H9 (cell line): Measurements from ENCODE around the gene TBX1. TPM values are rescaled to one million over a fixed set of nuclear protein-coding genes. Genes with fewer than 3 reads are reported as not detected.
"Not testable (repeated sequence)": the region's sequence is repeated elsewhere in the genome, so short reads cannot be mapped to it uniquely, and the experiment has no call there.

Experiments used
- DNase-seq: peaks from one replicate; pipeline ENCODE4 v3.0.0-alpha.2; 2017
- H2AFZ ChIP-seq: one replicate; pipeline ENCODE4 v1.6.1; 2013; ENCODE audit warnings: mild to moderate bottlenecking, low read length, control low read depth, moderate library complexity
- H2AK5ac ChIP-seq: 2 replicates; pipeline ENCODE4 v1.6.1; 2013; ENCODE audit warnings: low read length, control low read depth, mixed read lengths; ENCODE audit not compliant: insufficient read length
- H2BK120ac ChIP-seq: one replicate; pipeline ENCODE4 v1.6.1; 2013; ENCODE audit warnings: low read depth, mild to moderate bottlenecking, low read length, control low read depth, inconsistent platforms; ENCODE audit not compliant: poor library complexity, severe bottlenecking
- H2BK12ac ChIP-seq: 2 replicates; pipeline ENCODE4 v1.6.1; 2013; ENCODE audit warnings: low read length, control low read depth, mixed read lengths, low read depth; ENCODE audit not compliant: insufficient read length
- H2BK15ac ChIP-seq: 2 replicates; pipeline ENCODE4 v1.6.1; 2013; ENCODE audit warnings: low read depth, low read length, control low read depth
- H2BK20ac ChIP-seq: one replicate; pipeline ENCODE4 v1.6.1; 2013; ENCODE audit warnings: low read depth, mild to moderate bottlenecking, low read length, control low read depth, inconsistent platforms; ENCODE audit not compliant: poor library complexity, severe bottlenecking
- H2BK5ac ChIP-seq: 2 replicates; pipeline ENCODE4 v1.6.1; 2013; ENCODE audit warnings: low read length, control low read depth, mixed read lengths; ENCODE audit not compliant: insufficient read length
- H3K14ac ChIP-seq: 2 replicates; pipeline ENCODE4 v1.6.1; 2013; ENCODE audit warnings: low read length, control low read depth; ENCODE audit not compliant: insufficient read depth
- H3K18ac ChIP-seq: 2 replicates; pipeline ENCODE4 v1.6.1; 2013; ENCODE audit warnings: low read depth, mild to moderate bottlenecking, mixed read lengths, low read length, control low read depth; ENCODE audit not compliant: insufficient read length
- H3K23ac ChIP-seq: 2 replicates; pipeline ENCODE4 v1.6.1; 2013; ENCODE audit warnings: low read length, control low read depth, mixed read lengths, low read depth; ENCODE audit not compliant: insufficient read length
- H3K23me2 ChIP-seq: 2 replicates; pipeline ENCODE4 v1.6.1; 2013; ENCODE audit warnings: low read depth, mild to moderate bottlenecking, mixed read lengths, low read length, control low read depth; ENCODE audit not compliant: insufficient read length, poor library complexity, severe bottlenecking
- H3K27ac ChIP-seq: 2 replicates; pipeline ENCODE4 v1.5.1; 2013; ENCODE audit warnings: low read length, control low read depth, mixed read lengths, low read depth; ENCODE audit not compliant: insufficient read length
- H3K27me3 ChIP-seq: 2 replicates; pipeline ENCODE4 v1.6.1; 2013; ENCODE audit warnings: low read length, control low read depth, inconsistent platforms; ENCODE audit not compliant: insufficient read depth
- H3K4ac ChIP-seq: 2 replicates; pipeline ENCODE4 v1.6.1; 2013; ENCODE audit warnings: low read depth, mild to moderate bottlenecking, control low read depth, inconsistent platforms, low read length, moderate library complexity
- H3K4me1 ChIP-seq: 2 replicates; pipeline ENCODE4 v1.6.1; 2013; ENCODE audit warnings: low read length, control low read depth, inconsistent platforms; ENCODE audit not compliant: insufficient read depth
- H3K4me2 ChIP-seq: 2 replicates; pipeline ENCODE4 v1.6.1; 2013; ENCODE audit warnings: low read length, control low read depth, mixed read lengths; ENCODE audit not compliant: insufficient read length, insufficient read depth
- H3K56ac ChIP-seq: 2 replicates; pipeline ENCODE4 v1.6.1; 2013; ENCODE audit warnings: low read depth, mild to moderate bottlenecking, mixed read lengths, low read length, control low read depth; ENCODE audit not compliant: insufficient read length
- H3K79me1 ChIP-seq: 2 replicates; pipeline ENCODE4 v1.6.1; 2013; ENCODE audit warnings: low read depth, mild to moderate bottlenecking, moderate library complexity, low read length, control low read depth, inconsistent platforms; ENCODE audit not compliant: insufficient read depth, poor library complexity, severe bottlenecking
- H3K79me2 ChIP-seq: 2 replicates; pipeline ENCODE4 v1.6.1; 2013; ENCODE audit warnings: low read length, control low read depth, inconsistent platforms; ENCODE audit not compliant: insufficient read depth
- H3K9ac ChIP-seq: 2 replicates; pipeline ENCODE4 v1.6.1; 2013; ENCODE audit warnings: low read length, control low read depth, mixed read lengths; ENCODE audit not compliant: insufficient read length; ENCODE audit errors: extremely low read depth
- H3K9me3 ChIP-seq: one replicate; pipeline ENCODE4 v1.6.1; 2013; ENCODE audit warnings: low read depth, low read length, inconsistent platforms; ENCODE audit not compliant: control insufficient read depth
- H3T11ph ChIP-seq: one replicate; pipeline ENCODE4 v1.6.1; 2013; ENCODE audit warnings: mild to moderate bottlenecking, low read length, control low read depth, inconsistent platforms
- H4K20me1 ChIP-seq: one replicate; pipeline ENCODE4 v1.6.1; 2013; ENCODE audit not compliant: control insufficient read depth, insufficient read length, insufficient read depth
- H4K5ac ChIP-seq: 2 replicates; pipeline ENCODE4 v1.6.1; 2013; ENCODE audit warnings: low read depth, mild to moderate bottlenecking, mixed read lengths, low read length, control low read depth; ENCODE audit not compliant: insufficient read length
- H4K8ac ChIP-seq: replicated peaks from 2 replicates; pipeline ENCODE4 v1.6.1; 2013; ENCODE audit warnings: low read length, control low read depth, mixed read lengths, low read depth; ENCODE audit not compliant: insufficient read length
- H4K91ac ChIP-seq: 2 replicates; pipeline ENCODE4 v1.6.1; 2013; ENCODE audit warnings: low read depth, mild to moderate bottlenecking, moderate library complexity, mixed read lengths, low read length, control low read depth; ENCODE audit not compliant: insufficient read length
- H3K27ac Mint-ChIP-seq, 3 experiments: 2 replicates in 2 of 3; 3 replicates in 1 of 3; pipeline ENCODE4 v1.8.0; 2020 to 2021; ENCODE audit warnings: mixed read lengths in 3 of 3, mild to moderate bottlenecking in 1 of 3, moderate library complexity in 1 of 3
- H3K27me3 Mint-ChIP-seq: 2 replicates; pipeline ENCODE4 v1.8.0; 2021; ENCODE audit warnings: low read depth, mild to moderate bottlenecking, moderate library complexity, mixed read lengths
- H3K36me3 Mint-ChIP-seq, 3 experiments: 2 replicates in 2 of 3; 3 replicates in 1 of 3; pipeline ENCODE4 v1.8.0; 2020 to 2021; ENCODE audit warnings: low read depth in 3 of 3, mixed read lengths in 3 of 3; ENCODE audit not compliant: insufficient read depth in 1 of 3
- H3K4me1 Mint-ChIP-seq, 2 experiments: 2 replicates each; pipeline ENCODE4 v1.8.0; 2020; ENCODE audit warnings: mixed read lengths in 2 of 2
- H3K4me3 Mint-ChIP-seq, 2 experiments: 2 replicates in 1 of 2; 3 replicates in 1 of 2; pipeline ENCODE4 v1.8.0; 2020 to 2021; ENCODE audit warnings: mild to moderate bottlenecking in 2 of 2, mixed read lengths in 2 of 2, moderate library complexity in 1 of 2
- H3K9me3 Mint-ChIP-seq, 2 experiments: 2 replicates in 1 of 2; 3 replicates in 1 of 2; pipeline ENCODE4 v1.8.0; 2020; ENCODE audit warnings: mild to moderate bottlenecking in 2 of 2, mixed read lengths in 2 of 2, moderate library complexity in 1 of 2
- CTCF ChIP-seq: fragments of 200-600 bp; sonication (generic); conservative IDR thresholded peaks from 3 replicates; pipeline ENCODE4 v1.8.0; 2021; ENCODE audit warnings: antibody characterized with exemption, mild to moderate bottlenecking
- WGBS: extraction: QIAGEN DNeasy Blood & Tissue Kit; methylation state at CpG from one replicate; pipeline ENCODE4 v1.1.7; 2013; ENCODE audit warnings: missing lambda C conversion rate, low lambda C conversion rate, mixed read lengths; ENCODE audit not compliant: insufficient read length; ENCODE audit errors: extremely low coverage; 5-methylcytosine and 5-hydroxymethylcytosine counted together
- total RNA-seq: library from RNA; stranded (reverse); gene quantifications from 2 replicates; pipeline ENCODE4 v1.2.1, GENCODE V29; 2021

Gene TBX1
- total RNA-seq, 1 experiment from 2014 or later: 2.2 TPM

GRCh38 chr22:19791894-19792293, 31.3 kb downstream of the TBX1 start:
- Histone ChIP-seq H3K18ac (no peak overlapping the region), H3K27me3 (no peaks in the 10 kb centered on the region), H3K4me1 (no peaks in the 10 kb centered on the region), H3K9me3 (no peaks in the 10 kb centered on the region), H2AK5ac (no peak overlapping the region), H4K8ac (no peak overlapping the region), H4K20me1 (no peaks in the 10 kb centered on the region), H3K23me2 (no peaks in the 10 kb centered on the region), H2BK5ac (no peak overlapping the region), H3K79me2 (no peaks in the 10 kb centered on the region), H2BK12ac (no peak overlapping the region), H3K23ac (no peak overlapping the region), H3K14ac (no peak overlapping the region), H3K9ac (no peak overlapping the region), H3K56ac (no peak overlapping the region), H3K4ac (no peak overlapping the region), H4K91ac (no peak overlapping the region), H3T11ph (no peak overlapping the region), H4K5ac (no peak overlapping the region), H3K27ac (no peak overlapping the region), H2BK20ac (no peak overlapping the region), H2BK120ac (no peak overlapping the region), H3K4me2 (no peak overlapping the region), H3K79me1 (no peaks in the 10 kb centered on the region), H2AFZ (no peak overlapping the region), H2BK15ac (no peak overlapping the region)
- no peaks in the 10 kb centered on the region; the same call in 1 of the 2 replicates for H3K27me3 Mint-ChIP-seq
- 0 out of 4 replicates have a peak, but pooled peaks cover 0 to under 1% of the 10 kb centered on the region in 2 experiments for H3K4me1 Mint-ChIP-seq
- DNase-seq: no peak
- TF ChIP-seq CTCF: no peak
- no peak overlapping the region for H3K4me3 Mint-ChIP-seq
- no peak overlapping the region for H3K27ac Mint-ChIP-seq
- peaks cover 0 to 3% (median 0%) of the 10 kb centered on the region in 3 experiments; a peak in 4 of 7 replicates for H3K36me3 Mint-ChIP-seq
- H3K9me3 Mint-ChIP-seq: no peaks in the 10 kb centered on the region; a peak in 2 of 5 replicates

GRCh38 chr22:19792383-19792896, 31.9 kb downstream of the TBX1 start:
- no CpG with 5 or more reads among the region's 13 CpGs for WGBS
- not testable (repeated sequence) for H3K27ac Mint-ChIP-seq

More at GRCh38 chr22:19792383-19792896, 31.9 kb downstream of the TBX1 start:
- not testable (repeated sequence) for H4K91ac ChIP-seq, H3K4me3 Mint-ChIP-seq, H3K9ac ChIP-seq, H3K23me2 ChIP-seq, H3K9me3 Mint-ChIP-seq, H2BK12ac ChIP-seq, H3K36me3 Mint-ChIP-seq, H3K4ac ChIP-seq, H4K8ac ChIP-seq, H2AK5ac ChIP-seq, H3K79me2 ChIP-seq, H2BK20ac ChIP-seq, H2BK5ac ChIP-seq, H3K79me1 ChIP-seq, H3T11ph ChIP-seq, H2BK120ac ChIP-seq, H3K27ac ChIP-seq, H3K27me3 ChIP-seq, H3K4me1 ChIP-seq, DNase-seq, H3K9me3 ChIP-seq, H3K56ac ChIP-seq, H2BK15ac ChIP-seq, H4K5ac ChIP-seq, H3K23ac ChIP-seq, H4K20me1 ChIP-seq, H3K4me1 Mint-ChIP-seq, H2AFZ ChIP-seq, H3K27me3 Mint-ChIP-seq, H3K14ac ChIP-seq, H3K18ac ChIP-seq, H3K4me2 ChIP-seq
